ENCODE data around the gene CHN1.

- TF ChIP-seq, protein P1, sequence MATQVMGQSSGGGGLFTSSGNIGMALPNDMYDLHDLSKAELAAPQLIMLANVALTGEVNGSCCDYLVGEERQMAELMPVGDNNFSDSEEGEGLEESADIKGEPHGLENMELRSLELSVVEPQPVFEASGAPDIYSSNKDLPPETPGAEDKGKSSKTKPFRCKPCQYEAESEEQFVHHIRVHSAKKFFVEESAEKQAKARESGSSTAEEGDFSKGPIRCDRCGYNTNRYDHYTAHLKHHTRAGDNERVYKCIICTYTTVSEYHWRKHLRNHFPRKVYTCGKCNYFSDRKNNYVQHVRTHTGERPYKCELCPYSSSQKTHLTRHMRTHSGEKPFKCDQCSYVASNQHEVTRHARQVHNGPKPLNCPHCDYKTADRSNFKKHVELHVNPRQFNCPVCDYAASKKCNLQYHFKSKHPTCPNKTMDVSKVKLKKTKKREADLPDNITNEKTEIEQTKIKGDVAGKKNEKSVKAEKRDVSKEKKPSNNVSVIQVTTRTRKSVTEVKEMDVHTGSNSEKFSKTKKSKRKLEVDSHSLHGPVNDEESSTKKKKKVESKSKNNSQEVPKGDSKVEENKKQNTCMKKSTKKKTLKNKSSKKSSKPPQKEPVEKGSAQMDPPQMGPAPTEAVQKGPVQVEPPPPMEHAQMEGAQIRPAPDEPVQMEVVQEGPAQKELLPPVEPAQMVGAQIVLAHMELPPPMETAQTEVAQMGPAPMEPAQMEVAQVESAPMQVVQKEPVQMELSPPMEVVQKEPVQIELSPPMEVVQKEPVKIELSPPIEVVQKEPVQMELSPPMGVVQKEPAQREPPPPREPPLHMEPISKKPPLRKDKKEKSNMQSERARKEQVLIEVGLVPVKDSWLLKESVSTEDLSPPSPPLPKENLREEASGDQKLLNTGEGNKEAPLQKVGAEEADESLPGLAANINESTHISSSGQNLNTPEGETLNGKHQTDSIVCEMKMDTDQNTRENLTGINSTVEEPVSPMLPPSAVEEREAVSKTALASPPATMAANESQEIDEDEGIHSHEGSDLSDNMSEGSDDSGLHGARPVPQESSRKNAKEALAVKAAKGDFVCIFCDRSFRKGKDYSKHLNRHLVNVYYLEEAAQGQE (IDR thresholded peaks at IDR 0.05; ENCODE audit: low read depth, low read length), result no peak
- no peak for TF ChIP-seq CTCF (IDR thresholded peaks at IDR 0.05)
Observed at GRCh38 chr2:174830561-174830960, 174.6 kb downstream of the CHN1 start.
